OCI-LY1 (cell line): Measurements from ENCODE around the gene MBNL1.

Experiments used
- H2AFZ ChIP-seq: fragments of 200-600 bp; sonication (generic), shearing (Covaris generic); 2 replicates; pipeline ENCODE4 v1.6.0; 2014; ENCODE audit warnings: antibody characterized with exemption, mild to moderate bottlenecking, low read length
- H3F3A ChIP-seq: fragments of 200-600 bp; sonication (generic), shearing (Covaris generic); 2 replicates; pipeline ENCODE4 v1.6.0; 2014; ENCODE audit warnings: mild to moderate bottlenecking, antibody characterized with exemption, low read length, moderate library complexity; ENCODE audit not compliant: insufficient read depth
- H3K27ac ChIP-seq: fragments of 200-600 bp; sonication (generic); 2 replicates; pipeline ENCODE4 v1.5.1; 2014; ENCODE audit warnings: low read length, mixed run types, mild to moderate bottlenecking, low read depth; ENCODE audit not compliant: poor library complexity, severe bottlenecking
- H3K27me3 ChIP-seq: fragments of 200-600 bp; sonication (generic); 2 replicates; pipeline ENCODE4 v1.6.0; 2014; ENCODE audit warnings: antibody characterized with exemption, mild to moderate bottlenecking, low read length, moderate library complexity; ENCODE audit not compliant: insufficient read depth
- H3K36me3 ChIP-seq: fragments of 200-600 bp; sonication (generic); 2 replicates; pipeline ENCODE4 v1.6.1; 2014; ENCODE audit warnings: mild to moderate bottlenecking, antibody characterized with exemption, low read length, moderate library complexity, mixed read lengths; ENCODE audit not compliant: insufficient read depth
- H3K4me1 ChIP-seq: fragments of 200-600 bp; sonication (generic); 2 replicates; pipeline ENCODE4 v1.5.1; 2014; ENCODE audit warnings: mild to moderate bottlenecking, low read length, moderate library complexity; ENCODE audit not compliant: insufficient read depth, severe bottlenecking
- H3K4me2 ChIP-seq: fragments of 200-600 bp; sonication (generic), shearing (Covaris generic); 2 replicates; pipeline ENCODE4 v1.6.1; 2014; ENCODE audit warnings: low read length
- H3K4me3 ChIP-seq: fragments of 200-600 bp; sonication (generic); 2 replicates; pipeline ENCODE4 v1.5.1; 2014; ENCODE audit warnings: low read length, low read depth, mild to moderate bottlenecking, mixed read lengths; ENCODE audit not compliant: poor library complexity, severe bottlenecking
- H3K79me2 ChIP-seq: fragments of 200-600 bp; shearing (Covaris generic); 2 replicates; pipeline ENCODE4 v1.6.1; 2016; ENCODE audit warnings: mixed run types, low read length, mixed read lengths; ENCODE audit not compliant: insufficient read depth
- H3K9ac ChIP-seq: fragments of 200-600 bp; sonication (generic), shearing (Covaris generic); 2 replicates; pipeline ENCODE4 v1.6.1; 2014; ENCODE audit warnings: mild to moderate bottlenecking, low read length, mixed read lengths
- H3K9me2 ChIP-seq: fragments of 200-600 bp; sonication (generic), shearing (Covaris generic); 2 replicates; pipeline ENCODE4 v1.6.1; 2014; ENCODE audit warnings: low read depth, mild to moderate bottlenecking, low read length, mixed read lengths
- H3K9me3 ChIP-seq: fragments of 200-600 bp; shearing (Covaris generic); 2 replicates; pipeline ENCODE4 v1.6.1; 2014; ENCODE audit warnings: low read length, mixed read lengths
- H4K20me1 ChIP-seq: fragments of 200-600 bp; sonication (generic), shearing (Covaris generic); 2 replicates; pipeline ENCODE4 v1.6.0; 2016; ENCODE audit warnings: mild to moderate bottlenecking, low read length; ENCODE audit not compliant: insufficient read depth
- EZH2 ChIP-seq: fragments of 200-600 bp; sonication (generic), shearing (Covaris generic); IDR thresholded peaks from 2 replicates; pipeline ENCODE4 v1.8.0; 2017; ENCODE audit warnings: borderline replicate concordance, mixed run types, mild to moderate bottlenecking, antibody characterized with exemption, low read length, moderate library complexity, mixed read lengths
- TF ChIP-seq, protein P1 (sequence below): fragments of 200-600 bp; sonication (generic), shearing (Covaris generic); IDR thresholded peaks from 2 replicates; pipeline ENCODE4 v1.5.1; 2017; ENCODE audit warnings: mild to moderate bottlenecking, antibody characterized with exemption, low read length, moderate library complexity, mixed read lengths

MBNL1 gene

DNA sequence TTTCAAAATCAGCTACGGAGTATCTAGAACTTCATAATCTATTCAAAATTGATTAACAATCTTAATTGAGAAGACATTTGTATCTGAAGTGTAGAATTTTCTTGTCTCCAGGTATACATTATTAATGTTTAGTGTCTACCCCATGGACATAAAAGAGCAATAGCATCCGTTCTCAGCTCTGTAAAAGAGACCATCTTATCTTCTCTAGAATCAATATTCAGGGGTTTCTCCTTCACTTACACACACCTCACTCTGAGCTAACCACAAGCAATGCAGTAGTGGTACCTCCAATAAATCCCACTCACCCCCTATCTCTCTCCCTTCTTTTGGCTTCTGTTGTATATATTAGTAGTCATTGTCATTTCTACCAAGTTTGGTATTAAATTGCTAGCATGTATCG is 16.2 kb downstream of the MBNL1 start:
- Histone ChIP-seq H3F3A (0 out of 2 replicates have a peak, but pooled peaks cover 3% of the 10 kb centered on the region), H2AFZ (no peak overlapping the region), H3K9me3 (no peaks in the 10 kb centered on the region), H3K27ac (peak overlapping the region; percentile 31), H3K36me3 (peaks cover 26% of the 10 kb centered on the region; the same call in 1 of the 2 replicates), H3K4me2 (peak overlapping the region; percentile 26; the same call in 1 of the 2 replicates), H3K4me3 (no peak overlapping the region), H3K79me2 (peaks cover 97% of the 10 kb centered on the region), H3K27me3 (no peaks in the 10 kb centered on the region), H3K4me1 (peaks cover 95% of the 10 kb centered on the region), H3K9ac (no peak overlapping the region), H3K9me2 (no peaks in the 10 kb centered on the region), H4K20me1 (peaks cover 10% of the 10 kb centered on the region)
- TF ChIP-seq EZH2, result no peak
- TF ChIP-seq, protein P1, sequence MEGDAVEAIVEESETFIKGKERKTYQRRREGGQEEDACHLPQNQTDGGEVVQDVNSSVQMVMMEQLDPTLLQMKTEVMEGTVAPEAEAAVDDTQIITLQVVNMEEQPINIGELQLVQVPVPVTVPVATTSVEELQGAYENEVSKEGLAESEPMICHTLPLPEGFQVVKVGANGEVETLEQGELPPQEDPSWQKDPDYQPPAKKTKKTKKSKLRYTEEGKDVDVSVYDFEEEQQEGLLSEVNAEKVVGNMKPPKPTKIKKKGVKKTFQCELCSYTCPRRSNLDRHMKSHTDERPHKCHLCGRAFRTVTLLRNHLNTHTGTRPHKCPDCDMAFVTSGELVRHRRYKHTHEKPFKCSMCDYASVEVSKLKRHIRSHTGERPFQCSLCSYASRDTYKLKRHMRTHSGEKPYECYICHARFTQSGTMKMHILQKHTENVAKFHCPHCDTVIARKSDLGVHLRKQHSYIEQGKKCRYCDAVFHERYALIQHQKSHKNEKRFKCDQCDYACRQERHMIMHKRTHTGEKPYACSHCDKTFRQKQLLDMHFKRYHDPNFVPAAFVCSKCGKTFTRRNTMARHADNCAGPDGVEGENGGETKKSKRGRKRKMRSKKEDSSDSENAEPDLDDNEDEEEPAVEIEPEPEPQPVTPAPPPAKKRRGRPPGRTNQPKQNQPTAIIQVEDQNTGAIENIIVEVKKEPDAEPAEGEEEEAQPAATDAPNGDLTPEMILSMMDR, result no peak

DNA sequence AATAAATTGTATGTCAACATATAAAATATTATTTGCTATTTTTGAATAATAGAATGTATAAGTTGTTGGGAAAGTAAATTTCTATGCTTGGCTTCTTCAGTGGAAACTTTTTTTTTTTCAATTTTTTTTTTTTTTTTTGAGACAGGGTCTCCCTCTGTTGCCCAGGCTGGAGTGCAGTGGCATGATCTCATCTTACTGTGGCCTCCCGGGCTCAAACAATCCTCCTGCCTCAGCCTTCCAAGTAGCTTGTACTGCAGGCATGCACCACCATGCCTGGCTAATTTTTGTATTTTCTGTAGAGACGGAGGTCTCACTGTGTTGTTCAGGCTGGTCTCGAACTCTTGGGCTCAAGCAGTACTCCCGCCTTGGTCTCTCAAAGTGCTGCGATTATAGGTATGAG is 16.8 kb downstream of the MBNL1 start:
- Histone ChIP-seq H3K9me3 (no peaks in the 10 kb centered on the region), H4K20me1 (peaks cover 12% of the 10 kb centered on the region), H3K9me2 (no peaks in the 10 kb centered on the region), H3F3A (0 out of 2 replicates have a peak, but pooled peaks cover 2% of the 10 kb centered on the region), H3K36me3 (peaks cover 22% of the 10 kb centered on the region; the same call in 1 of the 2 replicates), H3K4me1 (peaks cover 95% of the 10 kb centered on the region), H3K27ac (no peak overlapping the region), H3K9ac (no peak overlapping the region), H2AFZ (no peak overlapping the region), H3K4me2 (no peak overlapping the region), H3K4me3 (no peak overlapping the region), H3K79me2 (peaks cover 97% of the 10 kb centered on the region), H3K27me3 (no peaks in the 10 kb centered on the region)
- no peak for TF ChIP-seq EZH2
- TF ChIP-seq, protein P1, result no peak

- H3K36me3 ChIP-seq, result peaks cover 32% of the 10 kb centered on the region; the same call in 1 of the 2 replicates
- no peaks in the 10 kb centered on the region for H3K9me2 ChIP-seq
- no peak overlapping the region for H3K27ac ChIP-seq
- peaks cover 94% of the 10 kb centered on the region for H3K4me1 ChIP-seq
- peaks cover 3% of the 10 kb centered on the region for H4K20me1 ChIP-seq
- no peaks in the 10 kb centered on the region for H3K27me3 ChIP-seq
- no peaks in the 10 kb centered on the region for H3K9me3 ChIP-seq
- TF ChIP-seq, protein P1, result no peak
- no peak for TF ChIP-seq EZH2
- H2AFZ ChIP-seq, result no peak overlapping the region
- H3F3A ChIP-seq, result no peaks in the 10 kb centered on the region
- H3K9ac ChIP-seq, result no peak overlapping the region
- H3K4me2 ChIP-seq, result peak overlapping the region; percentile 41
- peaks cover 97% of the 10 kb centered on the region for H3K79me2 ChIP-seq
- H3K4me3 ChIP-seq, result no peak overlapping the region
Observed at GRCh38 chr3:152287898-152288576, 19.3 kb downstream of the MBNL1 start.
